Fibroblast of lung (primary cell): Measurements from ENCODE around the gene DUS4L.

ENCODE experiments used
- CTCF ChIP-seq, 2 donors: IDR thresholded peaks in 1 of 2; conservative IDR thresholded peaks in 1 of 2; 1 replicate in 1 of 2; 2 replicates in 1 of 2; pipeline ENCODE4 v1.5.1; 2011 to 2012; ENCODE audit warnings: low read length in 2 of 2, control low read depth in 1 of 2, inconsistent platforms in 1 of 2, low read depth in 1 of 2, mild to moderate bottlenecking in 1 of 2
- EZH2 ChIP-seq: IDR thresholded peaks from 2 replicates; pipeline ENCODE4 v1.5.1; 2012; ENCODE audit warnings: low read length, control low read depth, mild to moderate bottlenecking; ENCODE audit errors: missing control alignments

GRCh38 chr7:107563081-107563774, 543 bp upstream of the DUS4L start:
- no peak for TF ChIP-seq CTCF (conservative IDR thresholded peaks at IDR 0.05 in 1 of 2, IDR thresholded peaks at IDR 0.05 in 1 of 2; ENCODE audit: low read depth in 1 of 2, low read length in 2 of 2)
- no peak for TF ChIP-seq EZH2
